IMR-90 (cell line): ENCODE results near the gene IL6ST. TPM values are rescaled to one million over a fixed set of nuclear protein-coding genes. Genes with fewer than 3 reads are reported as not detected.

Experiments
- ATAC-seq: fragments of 200-7000 bp; cut with Tn5 transposase; 2 replicates; pipeline ENCODE4 v1.9.1; 2020; ENCODE audit warnings: low read depth, mild to moderate bottlenecking, moderate library complexity
- BruUV-seq: library from RNA; stranded (reverse); fragments of 400-500 nt; replicated peaks from 2 replicates; lab custom pipeline; 2021; lab: Mats Ljungman, UMichigan
- CTCF ChIA-PET: fragments of 300-600 bp; formaldehyde crosslinking; extraction: SDS; loops from one replicate; lab custom pipeline; 2021; ENCODE audit warnings: antibody characterized with exemption; lab: Yijun Ruan, JAX
- POLR2A ChIA-PET: fragments of 300-600 bp; sonication (Branson Sonifier 250); formaldehyde crosslinking; loops from one replicate; lab custom pipeline; 2022; ENCODE audit warnings: antibody characterized with exemption; ENCODE audit not compliant: unreplicated experiment; lab: Charles Lee
- DNase-seq: peaks from one replicate; pipeline ENCODE4 v3.0.0; 2013
- H2AFZ ChIP-seq: replicated peaks from 2 replicates; pipeline ENCODE3; 2013; ENCODE audit warnings: low read length, mild to moderate bottlenecking; ENCODE audit not compliant: poor library complexity
- H2AK5ac ChIP-seq: 2 replicates; pipeline ENCODE4 v1.6.1; 2013; ENCODE audit warnings: low read depth, low read length, inconsistent platforms
- H2AK9ac ChIP-seq: replicated peaks from 2 replicates; pipeline ENCODE3; 2013; ENCODE audit warnings: mild to moderate bottlenecking, low read depth, low read length, moderate library complexity; ENCODE audit not compliant: poor library complexity
- H2BK120ac ChIP-seq: 2 replicates; pipeline ENCODE4 v1.6.1; 2013; ENCODE audit warnings: low read depth, low read length, inconsistent platforms
- H2BK15ac ChIP-seq: 3 replicates; pipeline ENCODE4 v1.6.1; 2013; ENCODE audit warnings: low read depth, low read length, inconsistent platforms
- H2BK20ac ChIP-seq: 2 replicates; pipeline ENCODE4 v1.6.1; 2013; ENCODE audit warnings: low read depth, mild to moderate bottlenecking, inconsistent platforms, low read length, moderate library complexity
- H2BK5ac ChIP-seq: 2 replicates; pipeline ENCODE4 v1.6.1; 2013; ENCODE audit warnings: mild to moderate bottlenecking, low read depth, low read length, inconsistent platforms; ENCODE audit not compliant: poor library complexity, severe bottlenecking
- H3K14ac ChIP-seq: replicated peaks from 2 replicates; pipeline ENCODE4 v1.6.1; 2013; ENCODE audit warnings: low read depth, low read length, inconsistent platforms
- H3K18ac ChIP-seq: 2 replicates; pipeline ENCODE4 v1.6.1; 2013; ENCODE audit warnings: low read depth, low read length, control low read depth
- H3K23ac ChIP-seq: 2 replicates; pipeline ENCODE4 v1.6.1; 2013; ENCODE audit warnings: low read depth, low read length, inconsistent platforms
- H3K27ac ChIP-seq: 2 replicates; pipeline ENCODE4 v1.5.1; 2013; ENCODE audit warnings: mild to moderate bottlenecking, control low read depth, low read length; ENCODE audit not compliant: insufficient read depth
- H3K27me3 ChIP-seq: 2 replicates; pipeline ENCODE4 v1.6.1; 2013; ENCODE audit warnings: low read length; ENCODE audit not compliant: control insufficient read depth, insufficient read depth
- H3K36me3 ChIP-seq: 2 replicates; pipeline ENCODE4 v1.6.1; 2013; ENCODE audit warnings: low read length, mixed read lengths; ENCODE audit not compliant: control insufficient read depth, insufficient read depth
- H3K4ac ChIP-seq: 2 replicates; pipeline ENCODE4 v1.6.1; 2013; ENCODE audit warnings: low read depth, low read length, inconsistent platforms
- H3K4me1 ChIP-seq: 2 replicates; pipeline ENCODE4 v1.6.1; 2013; ENCODE audit warnings: low read length, mixed read lengths; ENCODE audit not compliant: control insufficient read depth, insufficient read depth
- H3K4me2 ChIP-seq: 2 replicates; pipeline ENCODE4 v1.6.1; 2013; ENCODE audit warnings: low read depth, mild to moderate bottlenecking, control low read depth, low read length, moderate library complexity
- H3K4me3 ChIP-seq: 2 replicates; pipeline ENCODE4 v1.5.1; 2013; ENCODE audit warnings: low read depth, mild to moderate bottlenecking, control low read depth, low read length, moderate library complexity; ENCODE audit not compliant: insufficient read depth
- H3K56ac ChIP-seq: 2 replicates; pipeline ENCODE4 v1.6.1; 2013; ENCODE audit warnings: low read length, inconsistent platforms; ENCODE audit not compliant: insufficient read depth; ENCODE audit errors: extremely low read depth
- H3K79me1 ChIP-seq, 2 experiments: 2 replicates each; pipeline ENCODE4 v1.6.1; 2013; ENCODE audit warnings: low read length in 2 of 2, inconsistent platforms in 1 of 2, low read depth in 1 of 2
- H3K9ac ChIP-seq: 2 replicates; pipeline ENCODE4 v1.6.1; 2013; ENCODE audit warnings: low read depth, low read length, control low read depth
- H3K9me1 ChIP-seq: 2 replicates; pipeline ENCODE4 v1.6.1; 2013; ENCODE audit warnings: low read length, inconsistent platforms; ENCODE audit not compliant: insufficient read depth
- H3K9me3 ChIP-seq: 2 replicates; pipeline ENCODE4 v1.6.1; 2013; ENCODE audit warnings: low read length; ENCODE audit not compliant: control insufficient read depth, insufficient read depth
- H4K20me1 ChIP-seq: 2 replicates; pipeline ENCODE4 v1.6.1; 2013; ENCODE audit warnings: low read length, inconsistent platforms; ENCODE audit not compliant: insufficient read depth
- H4K5ac ChIP-seq: 2 replicates; pipeline ENCODE4 v1.6.1; 2013; ENCODE audit warnings: mild to moderate bottlenecking, low read depth, low read length, control low read depth
- H4K8ac ChIP-seq, 2 experiments: 2 replicates each; pipeline ENCODE4 v1.6.1; 2013; ENCODE audit warnings: low read depth in 2 of 2, low read length in 2 of 2, control low read depth in 1 of 2, inconsistent platforms in 1 of 2
- H4K91ac ChIP-seq: 2 replicates; pipeline ENCODE4 v1.6.1; 2013; ENCODE audit warnings: low read depth, low read length, inconsistent platforms; ENCODE audit not compliant: insufficient read depth
- BHLHE40 ChIP-seq: fragments of 150-350 bp; IDR thresholded peaks from 2 replicates; pipeline ENCODE4 v1.6.1; 2016; ENCODE audit warnings: mild to moderate bottlenecking, low read depth, low read length
- CEBPB ChIP-seq: IDR thresholded peaks from 2 replicates; pipeline ENCODE4 v1.6.1; 2012; ENCODE audit warnings: low read depth, low read length, improper control_type of control experiment
- CHD1 ChIP-seq: IDR thresholded peaks from 2 replicates; pipeline ENCODE4 v1.6.1; 2012; ENCODE audit warnings: low read depth, low read length, improper control_type of control experiment
- CTCF ChIP-seq: conservative IDR thresholded peaks from 2 replicates; pipeline ENCODE4 v1.5.1; 2012; ENCODE audit warnings: mild to moderate bottlenecking, low read depth, low read length, improper control_type of control experiment
- ELK1 ChIP-seq: fragments of 150-350 bp; IDR thresholded peaks from 2 replicates; pipeline ENCODE4 v1.6.1; 2016; ENCODE audit warnings: low read depth, mild to moderate bottlenecking, low read length, moderate library complexity, borderline replicate concordance
- FOS ChIP-seq: fragments of 150-350 bp; IDR thresholded peaks from 2 replicates; pipeline ENCODE4 v1.6.1; 2016; ENCODE audit warnings: low read depth, low read length
- MAFK ChIP-seq: IDR thresholded peaks from 2 replicates; pipeline ENCODE4 v1.6.1; 2012; ENCODE audit warnings: low read depth, low read length, improper control_type of control experiment
- MAZ ChIP-seq: IDR thresholded peaks from 2 replicates; pipeline ENCODE4 v1.6.1; 2012; ENCODE audit warnings: low read depth, mild to moderate bottlenecking, low read length, improper control_type of control experiment, moderate library complexity, borderline replicate concordance
- MXI1 ChIP-seq: IDR thresholded peaks from 2 replicates; pipeline ENCODE4 v1.6.1; 2012; ENCODE audit warnings: low read depth, mild to moderate bottlenecking, low read length, moderate library complexity, borderline replicate concordance
- NFE2L2 ChIP-seq: fragments of 150-350 bp; IDR thresholded peaks from 2 replicates; pipeline ENCODE4 v1.6.1; 2016; ENCODE audit warnings: low read depth, mild to moderate bottlenecking, low read length
- POLR2A ChIP-seq: IDR thresholded peaks from 2 replicates; pipeline ENCODE4 v1.6.1; 2012; ENCODE audit warnings: mild to moderate bottlenecking, low read depth, low read length
- RAD21 ChIP-seq: IDR thresholded peaks from 2 replicates; pipeline ENCODE4 v1.6.1; 2012; ENCODE audit warnings: low read length, improper control_type of control experiment
- RCOR1 ChIP-seq: IDR thresholded peaks from 2 replicates; pipeline ENCODE4 v1.6.1; 2012; ENCODE audit warnings: mild to moderate bottlenecking, low read length, improper control_type of control experiment; ENCODE audit not compliant: insufficient replicate concordance
- RFX5 ChIP-seq: IDR thresholded peaks from 2 replicates; pipeline ENCODE4 v1.8.0; 2012; ENCODE audit warnings: low read depth, mild to moderate bottlenecking, low read length, moderate library complexity
- SMC3 ChIP-seq: fragments of 150-350 bp; IDR thresholded peaks from 2 replicates; pipeline ENCODE4 v1.6.1; 2016; ENCODE audit warnings: low read depth, mild to moderate bottlenecking, antibody characterized with exemption, low read length, moderate library complexity
- USF2 ChIP-seq: fragments of 150-350 bp; IDR thresholded peaks from 2 replicates; pipeline ENCODE4 v1.6.1; 2017; ENCODE audit warnings: mild to moderate bottlenecking, antibody characterized with exemption, low read length, low read depth
- WGBS, 2 experiments: methylation state at CpG; one replicate each; pipeline versions ENCODE4 v1.1.5 to v1.1.7; 2013; ENCODE audit warnings: missing lambda C conversion rate in 2 of 2; ENCODE audit not compliant: insufficient read length in 1 of 2; ENCODE audit errors: extremely low coverage in 2 of 2; 5-methylcytosine and 5-hydroxymethylcytosine counted together
- dilution Hi-C: fragments of 300-500 bp; cut with HindIII; formaldehyde crosslinking; loops from one replicate; pipeline ENCODE4 v1.14.3; 2018; ENCODE audit warnings: low sequenced_read_pairs; ENCODE audit not compliant: unreplicated experiment
- in situ Hi-C: fragments of 300-500 bp; cut with MboI; formaldehyde crosslinking; loops from 3 replicates; pipeline ENCODE4 v1.14.3; 2019; ENCODE audit warnings: low sequenced_read_pairs, inconsistent platforms, mixed read lengths
- intact Hi-C: fragments of 100-400 bp; cut with micrococcal nuclease; formaldehyde crosslinking; loops from 2 replicates; pipeline ENCODE4 v1.10.0; 2022
- polyA plus RNA-seq, 3 experiments: library from polyadenylated mRNA; depleted of rRNA; stranded (reverse); fragments of >200 nt; gene quantifications; 2 replicates each; pipeline ENCODE4 v1.2.3, GENCODE V29; 2012; ENCODE audit warnings: low replicate concordance in 1 of 3
- total RNA-seq: library from RNA; depleted of rRNA; stranded (reverse); fragments of >200 nt; gene quantifications from 2 replicates; pipeline ENCODE4 v1.2.3, GENCODE V29; 2012

Gene IL6ST
- total and polyA plus RNA-seq, 2 of the 4 experiments (the other 2 are of a cell fraction), result 90.6 to 506 TPM

GRCh38 chr5:56023296-56023695 is 28.5 kb upstream of the IL6ST start:
- Histone ChIP-seq H3K27me3 (no peaks in the 10 kb centered on the region), H4K91ac (peak overlapping the region; percentile 1; the same call in 1 of the 2 replicates), H3K27ac (no peak overlapping the region), H2AFZ (no peak overlapping the region), H2BK120ac (peak overlapping the region; percentile 16; the same call in 1 of the 2 replicates), H3K4me1 (peaks cover 9% of the 10 kb centered on the region), H3K9ac (no peak overlapping the region), H2BK20ac (peak overlapping the region; percentile 4; the same call in 1 of the 2 replicates), H3K4ac (0 out of 2 replicates have a peak overlapping the region, but pooled peaks have one; percentile 3), H3K79me1 (peaks cover 0 to 3% of the 10 kb centered on the region in 2 experiments; a peak in 1 of 4 replicates), H3K36me3 (no peaks in the 10 kb centered on the region), H2AK5ac (peak overlapping the region; percentile 6; the same call in 1 of the 2 replicates), H3K9me3 (peaks cover 2% of the 10 kb centered on the region; the same call in 1 of the 2 replicates), H4K5ac (no peak overlapping the region; the same call in 1 of the 2 replicates), H3K9me1 (peaks cover 5% of the 10 kb centered on the region; the same call in 1 of the 2 replicates), H2BK5ac (no peak overlapping the region), H3K14ac (no peak overlapping the region), H2AK9ac (no peak overlapping the region), H4K8ac (0 out of 4 replicates have a peak overlapping the region, but pooled peaks of 1 of the 2 experiments have one; percentile 6), H3K18ac (0 out of 2 replicates have a peak overlapping the region, but pooled peaks have one; percentile 22), H2BK15ac (peak overlapping the region; percentile 47; the same call in 2 of the 3 replicates), H4K20me1 (no peaks in the 10 kb centered on the region), H3K56ac (no peak overlapping the region), H3K4me3 (no peak overlapping the region), H3K23ac (no peak overlapping the region), H3K4me2 (no peak overlapping the region)
- no peak for DNase-seq
- ATAC-seq, result no peak
- intact Hi-C loops (no loop called here), in situ Hi-C loops (no loop called here), dilution Hi-C loops (no loop called here)
- 100% methylated on average over 1 of the region's 7 CpGs; no CpG with 5 or more reads in 1 of the 2 experiments for WGBS, 2 experiments
- BruUV-seq, result no TSS peak
- ChIA-PET CTCF (no interaction called here), POLR2A (no interaction called here)
- TF ChIP-seq SMC3, result no peak
- no peak for TF ChIP-seq NFE2L2
- TF ChIP-seq ELK1, result no peak
- TF ChIP-seq RCOR1, result no peak
- no peak for TF ChIP-seq CEBPB
- TF ChIP-seq MAFK, result no peak
- no peak for TF ChIP-seq BHLHE40
- TF ChIP-seq CHD1, result no peak
- TF ChIP-seq MAZ, result no peak
- no peak for TF ChIP-seq MXI1
- no peak for TF ChIP-seq RFX5
- no peak for TF ChIP-seq POLR2A
- no peak for TF ChIP-seq CTCF
- TF ChIP-seq FOS, result no peak
- TF ChIP-seq USF2, result no peak
- TF ChIP-seq RAD21, result no peak
